ENCODE measurements around the gene FKBP14.

The FKBP14 gene

DNA sequence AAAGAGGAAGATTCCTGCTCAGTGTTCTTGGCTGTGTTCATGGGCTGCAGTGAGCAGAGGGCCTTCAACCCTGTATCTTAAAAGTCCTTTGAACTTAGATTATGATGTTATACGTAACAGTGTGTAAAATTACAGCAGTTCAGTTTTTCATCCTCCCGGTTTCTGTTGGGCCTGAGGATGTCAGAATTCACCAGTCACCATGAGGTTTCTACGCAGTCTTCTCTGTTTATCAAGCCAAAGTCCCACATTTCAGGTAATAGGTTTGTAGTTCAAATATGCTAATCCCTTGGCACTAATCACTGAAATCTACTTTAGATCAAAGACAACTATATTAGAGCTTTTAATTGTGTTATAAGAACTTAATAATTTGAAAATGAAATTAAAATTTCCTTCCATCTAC, 26.6 kb upstream of the FKBP14 start:
- H3K4me3 ChIP-seq (ENCODE audit: low read depth, low read length), result no peak overlapping the region
- no peak overlapping the region for H3K9ac ChIP-seq (ENCODE audit: low read depth, low read length)
- peaks cover 5% of the 10 kb centered on the region for H3K36me3 ChIP-seq (ENCODE audit: control insufficient read depth, insufficient read depth, low read length)
- H3K27me3 ChIP-seq (ENCODE audit: control insufficient read depth, insufficient read depth, low read length), result no peaks in the 10 kb centered on the region
- H3K4me1 ChIP-seq (ENCODE audit: control insufficient read depth, insufficient read depth, low read length), result no peaks in the 10 kb centered on the region
- H3K9me3 ChIP-seq (ENCODE audit: control insufficient read depth, insufficient read depth, low read length), result no peaks in the 10 kb centered on the region

DNA sequence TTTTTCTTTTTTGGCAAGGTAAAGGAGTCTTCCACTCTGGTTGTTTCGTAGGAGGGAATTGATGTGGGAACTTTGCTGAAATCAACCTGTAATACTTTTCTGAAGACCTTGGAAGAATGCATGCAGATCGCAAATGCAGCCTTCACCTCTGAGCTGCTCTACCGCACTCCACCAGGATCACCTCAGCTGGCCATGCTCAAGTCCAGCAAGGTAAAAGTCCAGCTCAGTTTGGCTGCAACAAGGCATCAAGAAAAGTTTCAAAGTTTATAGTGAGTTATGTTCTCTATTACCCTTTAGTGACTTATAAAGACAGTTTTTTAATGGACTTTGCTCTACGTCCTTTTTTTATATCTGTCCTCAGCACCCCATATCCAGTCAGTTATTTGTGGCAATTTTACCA, 22.7 kb upstream of the FKBP14 start:
- Histone ChIP-seq H3K27me3 (ENCODE audit: control insufficient read depth, insufficient read depth, low read length) (no peaks in the 10 kb centered on the region), H3K9ac (ENCODE audit: low read depth, low read length) (no peak overlapping the region), H3K36me3 (ENCODE audit: control insufficient read depth, insufficient read depth, low read length) (peaks cover 3% of the 10 kb centered on the region), H3K9me3 (ENCODE audit: control insufficient read depth, insufficient read depth, low read length) (no peaks in the 10 kb centered on the region), H3K4me3 (ENCODE audit: low read depth, low read length) (no peak overlapping the region), H3K4me1 (ENCODE audit: control insufficient read depth, insufficient read depth, low read length) (no peaks in the 10 kb centered on the region)

DNA sequence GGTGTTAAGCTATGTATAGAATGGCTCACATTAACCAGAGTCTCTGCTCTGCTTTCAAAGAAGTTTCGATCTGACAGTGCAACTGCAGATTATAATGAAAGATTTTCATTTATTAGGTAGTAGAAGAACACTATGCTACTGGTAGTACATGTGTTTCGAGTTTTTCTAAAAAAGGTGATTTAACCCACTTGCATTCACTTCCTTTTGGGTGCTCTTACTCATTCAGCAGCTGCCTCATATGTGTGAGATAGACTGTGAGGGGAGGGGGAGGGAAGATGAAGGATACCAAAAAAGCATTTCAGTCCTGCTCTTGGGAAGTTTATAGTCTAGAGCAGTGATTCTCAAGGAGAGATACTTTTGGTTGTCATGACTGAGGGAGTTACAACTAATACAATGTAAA, 22.1 kb upstream of the FKBP14 start:
- no peak overlapping the region for H3K4me3 ChIP-seq (ENCODE audit: low read depth, low read length)
- no peaks in the 10 kb centered on the region for H3K4me1 ChIP-seq (ENCODE audit: control insufficient read depth, insufficient read depth, low read length)
- peaks cover 3% of the 10 kb centered on the region for H3K36me3 ChIP-seq (ENCODE audit: control insufficient read depth, insufficient read depth, low read length)
- H3K27me3 ChIP-seq (ENCODE audit: control insufficient read depth, insufficient read depth, low read length), result no peaks in the 10 kb centered on the region
- H3K9ac ChIP-seq (ENCODE audit: low read depth, low read length), result no peak overlapping the region
- no peaks in the 10 kb centered on the region for H3K9me3 ChIP-seq (ENCODE audit: control insufficient read depth, insufficient read depth, low read length)

DNA sequence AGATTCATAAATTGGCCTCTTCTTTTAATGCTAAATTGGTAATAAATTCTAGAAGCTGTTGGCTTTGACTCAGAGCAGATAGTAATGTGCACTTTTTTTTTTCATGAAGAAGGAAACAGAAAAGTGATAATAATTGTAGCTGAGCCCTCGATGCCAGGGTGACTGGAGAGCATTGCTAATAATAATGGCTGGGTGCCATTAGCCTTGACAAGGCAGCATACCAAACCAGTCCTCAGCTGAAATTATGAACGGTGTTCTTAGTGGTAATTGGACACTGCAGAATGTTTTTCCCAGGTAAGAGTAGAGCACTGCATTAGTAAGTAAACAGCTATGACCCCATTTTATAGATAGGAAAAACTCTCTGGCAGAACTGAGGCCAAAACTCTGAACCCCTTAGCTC, 20.6 kb upstream of the FKBP14 start:
- H3K27me3 ChIP-seq (ENCODE audit: control insufficient read depth, insufficient read depth, low read length), result no peaks in the 10 kb centered on the region
- no peaks in the 10 kb centered on the region for H3K9me3 ChIP-seq (ENCODE audit: control insufficient read depth, insufficient read depth, low read length)
- H3K36me3 ChIP-seq (ENCODE audit: control insufficient read depth, insufficient read depth, low read length), result peaks cover 3% of the 10 kb centered on the region
- H3K4me1 ChIP-seq (ENCODE audit: control insufficient read depth, insufficient read depth, low read length), result peaks cover 3% of the 10 kb centered on the region
- no peak overlapping the region for H3K9ac ChIP-seq (ENCODE audit: low read depth, low read length)
- no peak overlapping the region for H3K4me3 ChIP-seq (ENCODE audit: low read depth, low read length)

DNA sequence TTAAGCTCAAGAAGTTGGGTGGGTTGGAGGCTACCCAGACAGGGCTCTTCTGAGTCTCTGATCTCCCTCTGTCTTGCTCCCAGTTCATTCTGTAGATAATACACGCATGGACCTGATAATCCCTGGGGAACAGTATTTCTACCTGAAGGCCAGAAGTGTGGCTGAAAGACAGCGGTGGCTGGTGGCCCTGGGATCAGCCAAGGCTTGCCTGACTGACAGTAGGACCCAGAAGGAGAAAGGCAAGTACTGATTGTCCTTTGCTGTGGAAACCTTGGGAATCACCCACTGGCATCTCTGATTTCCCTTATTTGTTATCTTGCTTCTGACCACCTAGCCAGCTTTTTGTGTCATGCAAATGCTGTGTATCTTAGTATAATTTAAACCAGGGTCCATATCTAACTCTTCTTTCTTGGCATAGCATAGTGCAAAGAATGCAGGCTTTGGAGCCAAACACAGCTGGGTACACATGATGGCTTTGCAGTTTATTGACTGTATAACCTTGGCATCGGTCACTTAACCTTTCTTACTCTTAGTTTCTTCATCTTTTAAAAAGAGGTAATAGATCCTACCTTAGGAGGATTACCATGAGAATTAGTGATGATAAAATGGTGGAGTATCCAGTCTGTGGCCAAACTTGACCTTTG, 19.7 kb upstream of the FKBP14 start:
- Histone ChIP-seq H3K9ac (ENCODE audit: low read depth, low read length) (no peak overlapping the region), H3K9me3 (ENCODE audit: control insufficient read depth, insufficient read depth, low read length) (no peaks in the 10 kb centered on the region), H3K27me3 (ENCODE audit: control insufficient read depth, insufficient read depth, low read length) (no peaks in the 10 kb centered on the region), H3K4me1 (ENCODE audit: control insufficient read depth, insufficient read depth, low read length) (peaks cover 6% of the 10 kb centered on the region), H3K4me3 (ENCODE audit: low read depth, low read length) (no peak overlapping the region), H3K36me3 (ENCODE audit: control insufficient read depth, insufficient read depth, low read length) (peaks cover 3% of the 10 kb centered on the region)

DNA sequence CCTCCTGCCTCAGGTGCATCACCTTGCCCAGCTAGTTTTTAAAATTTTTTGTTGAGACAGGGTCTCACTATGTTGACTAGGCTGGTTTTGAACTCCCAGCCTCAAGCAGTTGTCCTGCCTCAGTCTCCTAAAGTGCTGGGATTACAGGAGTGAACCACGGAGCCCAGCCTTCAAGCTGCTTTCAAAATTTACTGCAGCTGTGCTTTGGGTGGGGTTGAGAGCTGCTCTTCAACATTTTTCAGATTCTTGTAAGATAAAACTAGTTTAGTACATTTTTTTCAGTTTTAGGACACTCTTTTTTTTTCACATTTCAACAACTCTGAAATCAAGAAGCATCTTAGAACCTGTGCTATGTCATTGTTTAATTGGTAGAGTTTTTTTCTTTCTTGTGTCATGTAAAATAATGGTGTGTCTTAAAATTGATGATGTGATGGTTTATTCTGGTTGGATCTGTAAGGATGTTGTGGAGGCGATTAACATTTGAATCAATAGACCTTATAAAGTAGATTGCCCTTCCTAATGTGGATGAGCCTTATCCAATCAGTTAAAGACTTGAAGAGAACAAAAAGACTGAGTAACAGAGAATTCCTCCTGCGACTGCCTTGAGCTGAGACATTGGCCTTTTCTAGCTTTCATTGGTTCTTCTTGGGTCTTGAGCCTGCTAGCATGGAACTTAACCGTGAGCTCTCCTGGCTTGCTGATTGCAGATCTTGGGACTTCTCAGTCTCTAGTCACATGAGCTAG, 15.2 kb upstream of the FKBP14 start:
- H3K36me3 ChIP-seq (ENCODE audit: control insufficient read depth, insufficient read depth, low read length), result peaks cover 3% of the 10 kb centered on the region
- no peak overlapping the region for H3K9ac ChIP-seq (ENCODE audit: low read depth, low read length)
- no peaks in the 10 kb centered on the region for H3K27me3 ChIP-seq (ENCODE audit: control insufficient read depth, insufficient read depth, low read length)
- peaks cover 10% of the 10 kb centered on the region for H3K4me1 ChIP-seq (ENCODE audit: control insufficient read depth, insufficient read depth, low read length)
- no peak overlapping the region for H3K4me3 ChIP-seq (ENCODE audit: low read depth, low read length)
- no peaks in the 10 kb centered on the region for H3K9me3 ChIP-seq (ENCODE audit: control insufficient read depth, insufficient read depth, low read length)

DNA sequence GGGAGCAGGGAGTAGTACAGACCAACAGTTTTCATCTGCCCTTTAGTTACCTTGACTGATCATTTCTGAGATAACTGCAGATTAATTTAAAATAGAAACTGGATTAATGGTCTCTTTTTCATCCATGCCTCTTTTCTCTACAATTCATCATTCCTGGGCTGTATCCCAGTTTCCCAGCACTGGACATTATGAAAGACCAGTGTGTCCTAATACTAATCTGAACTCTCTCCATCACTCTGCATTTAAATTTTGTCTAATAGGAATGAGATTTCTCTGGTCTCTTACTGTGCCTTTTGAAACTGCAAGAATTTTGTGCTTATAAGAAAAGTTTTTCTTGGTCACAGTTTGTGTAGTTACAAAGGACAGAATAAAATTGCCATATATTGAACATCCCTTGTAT, 14.4 kb upstream of the FKBP14 start:
- Histone ChIP-seq H3K4me3 (ENCODE audit: low read depth, low read length) (no peak overlapping the region), H3K4me1 (ENCODE audit: control insufficient read depth, insufficient read depth, low read length) (peaks cover 10% of the 10 kb centered on the region), H3K36me3 (ENCODE audit: control insufficient read depth, insufficient read depth, low read length) (peaks cover 3% of the 10 kb centered on the region), H3K9me3 (ENCODE audit: control insufficient read depth, insufficient read depth, low read length) (no peaks in the 10 kb centered on the region), H3K27me3 (ENCODE audit: control insufficient read depth, insufficient read depth, low read length) (no peaks in the 10 kb centered on the region), H3K9ac (ENCODE audit: low read depth, low read length) (no peak overlapping the region)

DNA sequence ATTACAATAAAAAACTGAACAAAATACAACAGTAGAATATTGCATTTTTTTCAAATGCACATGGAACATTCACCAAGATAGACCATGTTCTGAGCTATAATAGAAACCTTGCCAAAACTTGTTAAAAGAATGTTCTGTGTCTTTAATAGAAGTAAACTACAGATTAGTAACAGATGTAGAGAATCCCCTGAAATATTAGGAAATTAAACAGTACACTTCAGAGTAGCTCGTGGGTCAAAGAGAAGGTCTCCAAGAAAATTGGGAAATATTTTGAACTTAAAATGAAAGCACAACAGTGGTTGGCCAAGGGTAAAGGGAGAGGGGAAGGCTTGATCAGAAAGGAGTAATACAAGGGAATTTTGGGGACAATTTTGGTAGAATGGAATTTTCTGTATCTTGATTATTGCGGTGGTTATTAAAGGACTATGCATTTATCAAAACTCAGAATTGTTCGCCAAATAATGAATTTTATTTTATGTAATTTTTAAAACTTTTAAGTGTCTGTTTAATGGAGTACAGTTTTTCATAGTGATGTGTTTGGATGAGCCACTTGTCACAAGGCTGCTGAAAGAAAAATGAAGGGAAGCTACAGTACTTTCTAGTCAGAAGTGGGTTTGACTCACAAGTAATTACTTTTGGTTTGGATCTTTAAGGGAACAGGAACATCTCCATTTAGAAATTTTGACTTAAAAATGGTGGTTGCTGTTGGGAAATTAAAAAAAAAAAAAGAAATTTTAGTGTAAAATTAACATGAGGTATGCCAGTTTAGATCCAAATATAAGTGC, 11.9 kb upstream of the FKBP14 start:
- Histone ChIP-seq H3K9ac (ENCODE audit: low read depth, low read length) (no peak overlapping the region), H3K36me3 (ENCODE audit: control insufficient read depth, insufficient read depth, low read length) (no peaks in the 10 kb centered on the region), H3K4me3 (ENCODE audit: low read depth, low read length) (no peak overlapping the region), H3K9me3 (ENCODE audit: control insufficient read depth, insufficient read depth, low read length) (no peaks in the 10 kb centered on the region), H3K27me3 (ENCODE audit: control insufficient read depth, insufficient read depth, low read length) (no peaks in the 10 kb centered on the region), H3K4me1 (ENCODE audit: control insufficient read depth, insufficient read depth, low read length) (peaks cover 10% of the 10 kb centered on the region)

DNA sequence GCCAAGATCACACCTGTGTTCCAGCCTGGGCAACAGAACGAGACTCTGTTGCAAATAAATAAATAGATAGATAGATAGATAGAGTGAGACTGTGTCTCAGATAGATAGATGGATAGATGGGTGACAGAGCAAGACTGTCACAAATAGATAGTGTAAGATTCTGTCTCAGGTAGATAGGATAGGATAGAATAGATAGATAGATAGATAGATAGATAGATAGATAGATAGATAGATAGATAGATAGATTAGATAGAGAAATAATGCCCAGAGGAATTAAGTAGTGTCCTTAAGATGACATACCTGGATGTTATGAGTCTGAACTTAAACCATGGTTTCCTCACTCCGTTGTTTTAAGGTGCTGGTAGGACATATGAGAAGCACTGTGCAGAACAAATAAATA, 9.7 kb upstream of the FKBP14 start:
- peaks cover 5% of the 10 kb centered on the region for H3K4me1 ChIP-seq (ENCODE audit: control insufficient read depth, insufficient read depth, low read length)
- no peaks in the 10 kb centered on the region for H3K9me3 ChIP-seq (ENCODE audit: control insufficient read depth, insufficient read depth, low read length)
- H3K9ac ChIP-seq (ENCODE audit: low read depth, low read length), result no peak overlapping the region

DNA sequence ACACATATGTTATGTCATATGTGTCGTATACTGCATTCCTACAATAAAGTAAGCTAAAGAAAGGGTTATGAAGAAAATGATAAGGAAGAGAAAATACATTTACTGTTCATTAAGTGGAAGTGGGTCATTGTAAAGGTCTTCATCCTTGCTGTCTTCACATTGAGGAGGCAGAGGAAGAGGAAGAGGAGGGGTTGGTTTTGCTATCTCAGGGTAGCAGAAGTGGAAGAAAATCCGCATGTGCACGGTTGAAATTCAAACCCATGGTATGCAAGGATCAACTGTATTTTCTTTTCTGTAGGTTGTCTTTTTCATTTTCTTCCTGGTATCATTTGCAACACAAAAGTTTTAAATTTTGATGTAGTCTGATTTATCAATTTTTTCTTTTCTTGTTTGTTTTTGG, 8.0 kb upstream of the FKBP14 start:
- H3K27me3 ChIP-seq (ENCODE audit: control insufficient read depth, insufficient read depth, low read length), result no peaks in the 10 kb centered on the region
- no peak overlapping the region for H3K9ac ChIP-seq (ENCODE audit: low read depth, low read length)
- no peaks in the 10 kb centered on the region for H3K36me3 ChIP-seq (ENCODE audit: control insufficient read depth, insufficient read depth, low read length)
- H3K4me3 ChIP-seq (ENCODE audit: low read depth, low read length), result no peak overlapping the region
- no peaks in the 10 kb centered on the region for H3K4me1 ChIP-seq (ENCODE audit: control insufficient read depth, insufficient read depth, low read length)
- no peaks in the 10 kb centered on the region for H3K9me3 ChIP-seq (ENCODE audit: control insufficient read depth, insufficient read depth, low read length)

More for the DNA sequence above, 9.7 kb upstream of the FKBP14 start:
- no peaks in the 10 kb centered on the region for H3K36me3 ChIP-seq (ENCODE audit: control insufficient read depth, insufficient read depth, low read length)
- no peaks in the 10 kb centered on the region for H3K27me3 ChIP-seq (ENCODE audit: control insufficient read depth, insufficient read depth, low read length)
- H3K4me3 ChIP-seq (ENCODE audit: low read depth, low read length), result no peak overlapping the region

DNA sequence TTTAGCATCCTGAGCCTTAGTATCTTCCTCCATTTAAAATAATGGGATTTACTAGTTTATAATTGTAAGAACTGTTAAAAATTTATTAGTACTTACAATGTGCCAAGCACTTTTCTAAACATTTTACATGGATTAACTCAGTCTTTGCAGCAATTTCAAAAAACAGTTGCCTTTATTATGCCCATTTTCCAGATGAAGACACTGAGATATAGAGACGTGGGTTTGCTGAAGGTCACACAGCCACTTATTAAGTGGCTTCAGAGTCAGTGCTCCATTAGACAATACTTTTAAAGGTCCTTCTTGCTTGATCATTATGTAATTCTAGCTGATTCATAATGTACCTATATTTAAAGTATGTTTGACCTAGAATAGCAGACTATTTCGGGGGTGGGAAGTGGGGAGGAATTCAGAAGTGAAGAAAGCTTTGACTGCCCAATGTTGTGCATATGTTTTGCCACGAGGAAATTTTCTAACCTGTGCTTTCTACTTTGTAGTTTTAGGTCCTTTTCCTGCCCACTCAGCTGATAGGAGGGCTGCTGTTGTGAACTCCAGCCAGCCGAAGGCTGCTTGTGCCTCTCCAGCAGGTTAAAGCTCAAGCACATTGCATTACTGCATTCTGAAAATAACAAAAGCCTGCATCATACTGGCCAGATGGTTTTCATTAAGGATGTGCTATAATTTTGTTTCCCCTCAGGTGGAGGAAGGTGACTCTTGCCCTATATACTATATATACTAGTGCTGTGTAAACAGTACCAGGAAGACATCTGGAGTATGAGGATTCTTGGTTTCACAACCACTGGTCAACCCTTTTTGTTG, 6.0 kb upstream of the FKBP14 start:
- Histone ChIP-seq H3K4me1 (ENCODE audit: control insufficient read depth, insufficient read depth, low read length) (no peaks in the 10 kb centered on the region), H3K27me3 (ENCODE audit: control insufficient read depth, insufficient read depth, low read length) (no peaks in the 10 kb centered on the region), H3K4me3 (ENCODE audit: low read depth, low read length) (no peak overlapping the region), H3K36me3 (ENCODE audit: control insufficient read depth, insufficient read depth, low read length) (no peaks in the 10 kb centered on the region), H3K9me3 (ENCODE audit: control insufficient read depth, insufficient read depth, low read length) (no peaks in the 10 kb centered on the region), H3K9ac (ENCODE audit: low read depth, low read length) (no peak overlapping the region)
